ENCODE data around the gene RNASEH2A. TPM values are rescaled to one million over a fixed set of nuclear protein-coding genes. Genes with fewer than 3 reads are reported as not detected.

The RNASEH2A gene
- total and polyA plus RNA-seq, 2 experiments from 2014 or later, result 16.9 to 32.3 TPM

DNA sequence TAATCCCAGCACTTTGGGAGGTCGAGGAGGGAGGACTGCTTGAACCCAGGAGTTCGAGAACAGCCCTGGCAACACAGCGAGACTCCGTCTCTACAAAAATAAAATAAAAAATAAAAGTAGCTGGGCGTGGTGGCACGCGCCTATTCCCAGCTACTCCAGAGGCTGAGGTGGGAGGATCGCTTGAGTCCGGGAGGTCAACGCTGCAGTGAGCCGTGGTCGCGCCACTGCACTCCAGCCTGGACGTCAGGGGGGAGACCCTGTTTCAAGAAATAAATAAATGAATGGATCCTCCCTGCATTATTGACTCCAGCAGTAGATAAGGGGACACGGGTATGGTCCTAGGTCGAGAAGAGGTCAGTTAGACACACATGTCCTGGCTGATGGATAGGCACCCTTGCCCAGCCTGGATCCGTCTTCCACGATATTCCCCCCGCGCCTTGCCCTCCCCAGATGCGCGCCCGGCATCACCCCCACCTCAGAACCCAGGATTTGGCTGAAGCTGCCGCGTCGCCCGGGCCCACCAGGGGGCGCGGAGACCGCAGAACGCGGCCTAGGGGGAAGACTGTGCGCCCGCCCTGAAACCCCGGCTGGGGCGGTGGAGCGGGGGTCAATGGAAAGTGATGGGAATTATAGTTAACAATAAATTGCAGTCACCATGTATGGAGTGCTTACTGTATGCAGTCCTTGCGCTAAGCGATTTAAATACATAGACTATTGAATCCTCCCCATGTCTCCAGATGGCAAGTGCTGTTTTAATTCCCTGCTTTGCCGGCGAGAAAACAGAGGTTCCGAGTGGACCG is 29.0 kb upstream of the RNASEH2A start:
- Histone ChIP-seq H3F3A (ENCODE audit: insufficient read depth) (peaks cover 41% of the 10 kb centered on the region), H3K9ac (peak overlapping the region; percentile 89), H2AFZ (peak overlapping the region; percentile 81), H3K9me2 (ENCODE audit: insufficient read depth) (no peaks in the 10 kb centered on the region), H3K4me3 (peak overlapping the region; percentile 77), H3K27me3 (replicated peaks; ENCODE audit: insufficient read depth) (no peaks in the 10 kb centered on the region), H3K4me2 (ENCODE audit: unreplicated experiment) (peak overlapping the region; percentile 94), H3K4me1 (ENCODE audit: insufficient read depth) (peaks cover 18% of the 10 kb centered on the region), H3K36me3 (ENCODE audit: low read depth) (no peaks in the 10 kb centered on the region), H3K9me3 (ENCODE audit: low read depth) (no peaks in the 10 kb centered on the region), H4K20me1 (ENCODE audit: insufficient read depth) (no peaks in the 10 kb centered on the region), H3K79me2 (ENCODE audit: insufficient read depth) (no peaks in the 10 kb centered on the region), H3K27ac (peak overlapping the region; percentile 96)
- DNase-seq, result peak; percentile 87
- in situ Hi-C loops (cut with MboI), result no loop called here
- TF ChIP-seq EZH2phosphoT487 (IDR thresholded peaks at IDR 0.05; ENCODE audit: insufficient read depth, low read depth) (no peak), EZH2 (IDR thresholded peaks at IDR 0.05; ENCODE audit: insufficient read depth, poor library complexity, severe bottlenecking) (no peak)
- WGBS, 2 experiments (ENCODE audit: low coverage in 1 of 2, low lambda C conversion rate in 2 of 2, missing lambda C conversion rate in 2 of 2), result 6 to 7% methylated on average over 43 of the region's 43 CpGs

DNA sequence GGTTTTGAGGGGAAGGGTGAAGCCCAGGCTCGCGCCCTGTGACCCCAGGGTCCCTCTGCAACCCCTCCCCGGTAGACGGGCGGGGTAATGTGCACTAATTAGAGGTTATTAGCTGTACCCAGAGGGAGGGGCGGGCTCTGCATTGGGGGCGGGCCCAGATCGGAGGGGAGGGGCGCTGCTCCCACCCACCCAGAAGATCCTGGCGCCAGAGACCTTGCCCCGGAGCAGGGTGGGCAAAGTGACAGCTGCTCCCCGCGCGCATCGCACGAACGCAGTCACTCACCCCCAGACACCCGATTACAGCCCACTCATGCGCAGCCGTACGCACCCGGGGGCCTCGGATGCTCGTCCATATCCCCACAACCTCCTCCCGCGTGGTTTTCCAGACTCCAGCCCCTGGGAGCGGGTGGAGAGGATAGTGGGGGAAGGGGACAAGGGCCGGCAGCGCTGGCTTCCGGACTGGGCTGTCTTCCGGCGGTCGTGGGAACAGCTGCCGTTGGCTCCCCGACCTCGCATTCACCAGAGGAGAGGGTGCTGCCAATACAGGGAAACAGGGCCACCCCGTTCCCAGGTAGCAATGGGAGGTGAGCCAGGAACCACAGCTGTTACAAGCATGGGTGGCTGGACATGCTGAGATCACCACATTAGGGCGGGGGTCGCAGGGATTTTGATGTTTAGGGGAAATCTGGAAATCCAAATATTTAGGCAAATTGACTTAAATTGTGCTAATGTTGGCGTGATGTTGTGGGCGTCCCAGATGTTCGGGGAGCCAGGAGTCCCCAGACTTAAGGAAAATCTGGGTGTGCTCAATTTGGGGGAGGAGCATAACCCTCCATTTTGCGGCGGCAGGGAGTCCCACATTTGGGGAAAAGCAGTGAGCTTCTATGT is 28.1 kb upstream of the RNASEH2A start:
- H3K4me1 ChIP-seq (ENCODE audit: insufficient read depth), result peaks cover 18% of the 10 kb centered on the region
- H3F3A ChIP-seq (ENCODE audit: insufficient read depth), result peaks cover 41% of the 10 kb centered on the region
- WGBS, 2 experiments (ENCODE audit: low coverage in 1 of 2, low lambda C conversion rate in 2 of 2, missing lambda C conversion rate in 2 of 2), result 1% methylated on average over 37 to 42 of the region's 44 CpGs
- no peaks in the 10 kb centered on the region for H3K9me3 ChIP-seq (ENCODE audit: low read depth)
- H4K20me1 ChIP-seq (ENCODE audit: insufficient read depth), result no peaks in the 10 kb centered on the region
- peak overlapping the region; percentile 89 for H3K9ac ChIP-seq
- peak overlapping the region; percentile 94 for H3K4me2 ChIP-seq (ENCODE audit: unreplicated experiment)
- H3K36me3 ChIP-seq (ENCODE audit: low read depth), result no peaks in the 10 kb centered on the region
- peak; percentile 88 for DNase-seq
- peak overlapping the region; percentile 96 for H3K27ac ChIP-seq
- in situ Hi-C loops (cut with MboI), result no loop called here
- H3K79me2 ChIP-seq (ENCODE audit: insufficient read depth), result no peaks in the 10 kb centered on the region
- no peaks in the 10 kb centered on the region for H3K9me2 ChIP-seq (ENCODE audit: insufficient read depth)
- H3K27me3 ChIP-seq (replicated peaks; ENCODE audit: insufficient read depth), result no peaks in the 10 kb centered on the region
- peak overlapping the region; percentile 81 for H2AFZ ChIP-seq
- peak overlapping the region; percentile 77 for H3K4me3 ChIP-seq
- TF ChIP-seq EZH2phosphoT487 (IDR thresholded peaks at IDR 0.05; ENCODE audit: insufficient read depth, low read depth) (no peak), EZH2 (IDR thresholded peaks at IDR 0.05; ENCODE audit: insufficient read depth, poor library complexity, severe bottlenecking) (no peak)

DNA sequence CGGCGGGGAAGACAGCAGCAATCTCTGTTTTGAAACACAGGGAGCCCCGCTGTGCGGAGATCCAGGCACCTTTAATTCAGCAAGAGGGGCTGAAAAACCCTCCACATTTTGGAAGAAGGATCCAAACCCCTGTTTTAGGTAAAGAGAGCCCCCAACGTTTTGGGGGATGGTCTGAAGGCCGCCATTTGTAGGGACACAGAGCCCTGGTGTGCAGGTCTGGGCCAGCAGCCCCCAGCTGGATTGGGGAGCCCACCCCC is 27.6 kb upstream of the RNASEH2A start:
- WGBS, 2 experiments (ENCODE audit: low coverage in 1 of 2, low lambda C conversion rate in 2 of 2, missing lambda C conversion rate in 2 of 2), result 2 to 6% methylated on average over 6 of the region's 6 CpGs
- H3K27me3 ChIP-seq (replicated peaks; ENCODE audit: insufficient read depth), result no peaks in the 10 kb centered on the region
- H3K9me2 ChIP-seq (ENCODE audit: insufficient read depth), result no peaks in the 10 kb centered on the region
- peaks cover 36% of the 10 kb centered on the region for H3F3A ChIP-seq (ENCODE audit: insufficient read depth)
- no peaks in the 10 kb centered on the region for H3K9me3 ChIP-seq (ENCODE audit: low read depth)
- H3K4me3 ChIP-seq, result peak overlapping the region; percentile 77
- peak overlapping the region; percentile 81 for H2AFZ ChIP-seq
- no peak for DNase-seq
- in situ Hi-C loops (cut with MboI), result no loop called here
- no peaks in the 10 kb centered on the region for H3K79me2 ChIP-seq (ENCODE audit: insufficient read depth)
- H3K4me1 ChIP-seq (ENCODE audit: insufficient read depth), result peaks cover 20% of the 10 kb centered on the region
- TF ChIP-seq EZH2phosphoT487 (IDR thresholded peaks at IDR 0.05; ENCODE audit: insufficient read depth, low read depth), result no peak
- no peak for TF ChIP-seq EZH2 (IDR thresholded peaks at IDR 0.05; ENCODE audit: insufficient read depth, poor library complexity, severe bottlenecking)
- peak overlapping the region; percentile 96 for H3K27ac ChIP-seq
- H3K36me3 ChIP-seq (ENCODE audit: low read depth), result no peaks in the 10 kb centered on the region
- peak overlapping the region; percentile 89 for H3K9ac ChIP-seq
- no peaks in the 10 kb centered on the region for H4K20me1 ChIP-seq (ENCODE audit: insufficient read depth)
- peak overlapping the region; percentile 94 for H3K4me2 ChIP-seq (ENCODE audit: unreplicated experiment)

DNA sequence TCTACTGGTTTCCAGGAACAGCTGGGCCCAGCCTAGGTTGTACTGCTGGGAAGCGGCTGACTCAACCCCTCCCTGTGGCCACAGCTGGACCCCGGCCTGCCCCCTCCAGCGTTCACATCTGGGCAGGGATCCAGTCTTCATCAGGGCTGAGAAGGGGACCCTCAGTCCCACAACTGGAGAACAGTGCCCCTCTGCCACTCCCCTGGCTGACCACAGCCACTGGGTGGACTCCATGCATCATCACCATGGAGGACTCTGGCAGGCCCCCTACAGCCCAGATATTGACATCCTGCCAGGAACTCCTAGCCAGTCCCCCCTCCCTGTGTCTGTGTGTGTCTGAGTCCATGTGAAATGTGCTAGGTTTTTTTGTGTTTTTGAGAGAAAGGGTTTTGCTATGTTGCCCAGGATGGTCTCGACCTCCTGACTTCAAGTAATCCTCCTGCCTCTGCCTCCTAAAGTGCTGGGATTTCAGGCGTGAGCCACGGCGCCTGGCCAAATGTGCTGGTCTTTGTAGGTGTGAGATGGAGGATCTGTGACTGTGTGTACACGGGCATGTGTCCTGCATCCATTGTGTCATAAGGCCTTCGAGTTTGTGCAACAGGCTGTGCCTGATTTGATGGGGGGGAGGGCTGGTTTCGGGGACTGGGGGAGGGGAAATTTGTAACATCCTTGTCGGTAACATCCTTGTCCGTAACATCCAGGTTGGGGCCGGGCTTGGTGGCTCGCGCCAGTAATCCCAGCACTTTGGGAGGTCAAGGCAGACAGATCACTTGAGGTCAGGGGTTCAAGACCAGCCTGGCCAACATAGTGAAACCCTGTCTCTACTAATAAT is 27.0 kb upstream of the RNASEH2A start:
- TF ChIP-seq EZH2phosphoT487 (IDR thresholded peaks at IDR 0.05; ENCODE audit: insufficient read depth, low read depth), result no peak
- TF ChIP-seq EZH2 (IDR thresholded peaks at IDR 0.05; ENCODE audit: insufficient read depth, poor library complexity, severe bottlenecking), result no peak
- 37 to 38% methylated on average over 15 of the region's 15 CpGs for WGBS, 2 experiments (ENCODE audit: low coverage in 1 of 2, low lambda C conversion rate in 2 of 2, missing lambda C conversion rate in 2 of 2)
- H3K9me2 ChIP-seq (ENCODE audit: insufficient read depth), result no peaks in the 10 kb centered on the region
- H3K27me3 ChIP-seq (replicated peaks; ENCODE audit: insufficient read depth), result no peaks in the 10 kb centered on the region
- peak overlapping the region; percentile 94 for H3K4me2 ChIP-seq (ENCODE audit: unreplicated experiment)
- H3K4me3 ChIP-seq, result peak overlapping the region; percentile 77
- no peaks in the 10 kb centered on the region for H4K20me1 ChIP-seq (ENCODE audit: insufficient read depth)
- peaks cover 21% of the 10 kb centered on the region for H3K4me1 ChIP-seq (ENCODE audit: insufficient read depth)
- no peaks in the 10 kb centered on the region for H3K36me3 ChIP-seq (ENCODE audit: low read depth)
- in situ Hi-C loops (cut with MboI), result no loop called here
- no peaks in the 10 kb centered on the region for H3K79me2 ChIP-seq (ENCODE audit: insufficient read depth)
- H3K9me3 ChIP-seq (ENCODE audit: low read depth), result no peaks in the 10 kb centered on the region
- H3F3A ChIP-seq (ENCODE audit: insufficient read depth), result peaks cover 35% of the 10 kb centered on the region
- H2AFZ ChIP-seq, result peak overlapping the region; percentile 81
- H3K27ac ChIP-seq, result peak overlapping the region; percentile 96
- H3K9ac ChIP-seq, result peak overlapping the region; percentile 89
- DNase-seq, result peak; percentile 88
